KMS-11 (cell line): Measurements from ENCODE around the gene SNX22.

Source experiments
- H2AFZ ChIP-seq: fragments of 200-600 bp; sonication (generic); 2 replicates; pipeline ENCODE4 v1.6.1; 2016; ENCODE audit warnings: antibody characterized with exemption, mixed run types, low read depth
- H3K27ac ChIP-seq: fragments of 200-600 bp; sonication (generic); 2 replicates; pipeline ENCODE4 v1.6.1; 2016; ENCODE audit warnings: mild to moderate bottlenecking, mixed run types
- H3K27me3 ChIP-seq: fragments of 200-600 bp; sonication (generic); 2 replicates; pipeline ENCODE4 v1.6.1; 2017; ENCODE audit warnings: mild to moderate bottlenecking, low read depth, mixed run types, moderate library complexity; ENCODE audit not compliant: insufficient read depth
- H3K36me3 ChIP-seq: fragments of 200-600 bp; sonication (generic); 2 replicates; pipeline ENCODE4 v1.6.1; 2017; ENCODE audit warnings: mild to moderate bottlenecking, mixed run types; ENCODE audit not compliant: insufficient read depth
- H3K4me1 ChIP-seq: fragments of 200-600 bp; sonication (generic); 2 replicates; pipeline ENCODE4 v1.6.1; 2016; ENCODE audit warnings: mild to moderate bottlenecking, low read depth, mixed run types; ENCODE audit not compliant: poor library complexity, severe bottlenecking
- H3K4me2 ChIP-seq: fragments of 200-600 bp; sonication (generic); 2 replicates; pipeline ENCODE4 v1.7.0; 2016; ENCODE audit warnings: mild to moderate bottlenecking, mixed run types
- H3K4me3 ChIP-seq: fragments of 200-600 bp; sonication (generic); IDR thresholded peaks from 2 replicates; pipeline ENCODE4 v1.6.1; 2017; ENCODE audit warnings: low read depth, low read length, mixed read lengths; ENCODE audit not compliant: insufficient read depth
- H3K79me2 ChIP-seq: fragments of 200-600 bp; sonication (generic); 2 replicates; pipeline ENCODE4 v1.6.1; 2016; ENCODE audit warnings: low read depth, mixed run types; ENCODE audit not compliant: insufficient read depth
- H3K9ac ChIP-seq: fragments of 200-600 bp; sonication (generic); 2 replicates; pipeline ENCODE4 v1.6.1; 2016; ENCODE audit warnings: mild to moderate bottlenecking, mixed run types
- H4K20me1 ChIP-seq: fragments of 200-600 bp; sonication (generic); 2 replicates; pipeline ENCODE4 v1.6.1; 2016; ENCODE audit warnings: mild to moderate bottlenecking, mixed run types; ENCODE audit not compliant: insufficient read depth
- TF ChIP-seq, protein P1 (sequence below): fragments of 200-600 bp; sonication (generic); conservative IDR thresholded peaks from 2 replicates; pipeline ENCODE4 v1.6.1; 2017; ENCODE audit warnings: low read depth, mild to moderate bottlenecking, antibody characterized with exemption, low read length, moderate library complexity, mixed read lengths

SNX22 gene

DNA sequence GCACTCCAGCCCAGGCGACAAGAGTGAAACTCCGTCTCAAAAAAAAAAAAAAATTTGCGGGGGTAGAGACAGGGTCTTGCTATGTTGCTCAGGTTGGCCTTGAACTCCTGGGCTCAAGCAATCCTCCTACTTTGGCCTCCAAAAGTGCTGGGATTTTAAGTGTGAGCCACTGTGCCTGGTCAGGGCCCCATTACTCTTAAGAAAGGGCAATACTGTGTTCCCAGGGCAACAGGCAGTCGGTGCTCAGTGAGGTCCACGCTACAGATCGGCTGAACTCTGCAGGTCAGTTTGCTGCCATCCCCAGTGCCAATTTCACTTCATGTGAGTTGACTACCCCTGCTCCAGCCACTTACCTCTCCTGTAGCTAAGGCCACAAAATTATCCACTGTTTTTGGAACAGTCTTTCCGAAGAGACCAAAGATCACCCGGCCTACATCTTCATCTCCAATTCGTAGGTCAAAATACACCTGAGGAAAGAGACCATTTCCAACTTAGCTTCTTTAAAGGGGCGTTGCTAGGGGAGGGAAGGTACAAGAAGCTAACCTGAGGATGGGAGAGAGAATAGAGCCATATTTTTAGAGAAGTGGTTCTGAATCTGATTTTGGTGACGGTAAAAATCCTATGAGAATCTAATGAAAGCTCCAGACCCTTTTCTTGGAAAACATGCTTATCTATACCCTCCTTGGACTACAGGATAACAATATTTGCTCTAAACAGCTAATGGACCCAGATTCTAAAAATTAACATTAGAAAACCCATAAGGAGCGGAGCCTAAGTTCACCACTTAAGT, 10.4 kb downstream of the SNX22 start:
- Histone ChIP-seq H3K4me3 (no peak overlapping the region), H2AFZ (no peak overlapping the region), H3K4me1 (peaks cover 27% of the 10 kb centered on the region), H3K36me3 (no peaks in the 10 kb centered on the region; the same call in 1 of the 2 replicates), H3K27me3 (no peaks in the 10 kb centered on the region), H3K4me2 (peak overlapping the region; percentile 92), H3K27ac (peak overlapping the region; percentile 43), H3K9ac (peak overlapping the region; percentile 77), H4K20me1 (no peaks in the 10 kb centered on the region), H3K79me2 (peaks cover 25% of the 10 kb centered on the region)
- TF ChIP-seq, protein P1, sequence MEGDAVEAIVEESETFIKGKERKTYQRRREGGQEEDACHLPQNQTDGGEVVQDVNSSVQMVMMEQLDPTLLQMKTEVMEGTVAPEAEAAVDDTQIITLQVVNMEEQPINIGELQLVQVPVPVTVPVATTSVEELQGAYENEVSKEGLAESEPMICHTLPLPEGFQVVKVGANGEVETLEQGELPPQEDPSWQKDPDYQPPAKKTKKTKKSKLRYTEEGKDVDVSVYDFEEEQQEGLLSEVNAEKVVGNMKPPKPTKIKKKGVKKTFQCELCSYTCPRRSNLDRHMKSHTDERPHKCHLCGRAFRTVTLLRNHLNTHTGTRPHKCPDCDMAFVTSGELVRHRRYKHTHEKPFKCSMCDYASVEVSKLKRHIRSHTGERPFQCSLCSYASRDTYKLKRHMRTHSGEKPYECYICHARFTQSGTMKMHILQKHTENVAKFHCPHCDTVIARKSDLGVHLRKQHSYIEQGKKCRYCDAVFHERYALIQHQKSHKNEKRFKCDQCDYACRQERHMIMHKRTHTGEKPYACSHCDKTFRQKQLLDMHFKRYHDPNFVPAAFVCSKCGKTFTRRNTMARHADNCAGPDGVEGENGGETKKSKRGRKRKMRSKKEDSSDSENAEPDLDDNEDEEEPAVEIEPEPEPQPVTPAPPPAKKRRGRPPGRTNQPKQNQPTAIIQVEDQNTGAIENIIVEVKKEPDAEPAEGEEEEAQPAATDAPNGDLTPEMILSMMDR: no peak

DNA sequence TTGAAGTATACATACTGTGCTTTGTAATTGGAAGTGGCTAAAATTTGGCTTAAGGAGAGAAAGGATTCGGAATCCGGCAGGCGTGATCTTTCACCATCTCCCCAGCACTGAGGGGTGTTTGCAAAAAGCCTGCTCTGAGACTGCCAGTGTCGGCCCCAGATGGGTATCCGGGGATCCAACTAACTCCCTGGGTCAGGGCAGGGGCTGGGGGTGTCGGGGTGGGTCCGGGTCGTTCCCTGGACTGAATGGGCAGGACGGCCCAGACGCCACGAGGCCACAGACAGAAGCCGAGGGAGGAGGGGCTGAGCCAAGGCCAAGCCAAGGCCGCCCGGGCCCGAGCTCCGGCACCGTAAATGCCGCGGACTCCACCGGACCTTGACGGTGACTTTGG, 10.9 kb downstream of the SNX22 start:
- H3K27me3 ChIP-seq: no peaks in the 10 kb centered on the region
- TF ChIP-seq, protein P1: no peak
- no peaks in the 10 kb centered on the region for H4K20me1 ChIP-seq
- H3K36me3 ChIP-seq: no peaks in the 10 kb centered on the region; the same call in 1 of the 2 replicates
- peaks cover 25% of the 10 kb centered on the region for H3K79me2 ChIP-seq
- H2AFZ ChIP-seq: no peak overlapping the region
- peak overlapping the region; percentile 43 for H3K27ac ChIP-seq
- H3K4me2 ChIP-seq: peak overlapping the region; percentile 92
- no peak overlapping the region for H3K4me3 ChIP-seq
- H3K9ac ChIP-seq: peak overlapping the region; percentile 77
- peaks cover 27% of the 10 kb centered on the region for H3K4me1 ChIP-seq

DNA sequence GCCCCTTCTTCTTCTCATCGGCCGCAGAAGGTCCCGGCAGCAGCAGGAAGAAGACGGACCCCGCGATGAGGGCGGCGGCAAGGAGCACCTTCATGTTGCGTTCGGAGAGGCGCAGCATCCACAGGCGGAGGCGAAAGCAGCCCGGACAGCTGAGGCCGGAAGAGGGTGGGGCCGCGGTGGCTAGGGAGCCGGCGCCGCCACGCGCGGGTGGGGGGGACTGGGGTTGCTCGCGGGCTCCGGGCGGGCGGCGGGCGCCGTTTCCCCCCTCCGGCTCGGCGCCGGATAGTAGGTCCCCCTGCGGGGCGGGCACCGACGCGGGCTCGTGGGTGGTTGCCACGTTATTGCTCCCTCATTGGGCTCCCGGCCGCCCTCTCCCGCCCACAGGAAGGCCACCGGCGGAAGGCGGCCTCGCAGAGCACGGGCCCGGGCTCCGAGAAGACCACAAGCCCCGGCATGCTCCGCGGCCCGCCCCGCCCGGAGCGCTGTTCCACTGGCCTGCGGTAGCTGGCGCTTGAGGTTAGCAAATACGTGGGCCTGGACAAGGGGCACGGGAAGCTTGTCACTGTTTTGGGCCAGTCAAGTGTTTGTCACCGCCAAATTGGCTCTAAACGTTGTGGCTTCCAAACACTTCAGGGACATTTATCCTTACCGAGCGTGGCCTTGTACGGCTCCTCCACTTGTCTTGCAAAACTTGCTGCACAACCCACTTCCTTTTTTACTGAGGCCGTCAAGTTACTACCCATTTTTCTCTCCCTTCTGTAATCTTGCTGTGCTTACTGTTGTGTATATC, 11.5 kb downstream of the SNX22 start, which contains the start of gene PPIB:
TSS of gene PPIB (minus strand) at position 154 of the 790 bp plus-strand sequence. CDS start at position 118, 36 bp downstream.
- H3K79me2 ChIP-seq: peaks cover 25% of the 10 kb centered on the region
- H3K27me3 ChIP-seq: no peaks in the 10 kb centered on the region
- peak within 1 kb of the TSS; percentile 69 for H2AFZ ChIP-seq
- peak within 1 kb of the TSS; percentile 43 for H3K27ac ChIP-seq
- H3K4me2 ChIP-seq: peak within 1 kb of the TSS; percentile 92
- TF ChIP-seq, protein P1: peak; percentile 39; the same call in 1 of the 2 replicates
- H3K4me3 ChIP-seq: no peak within 1 kb of the TSS
- no peaks in the 10 kb centered on the region for H4K20me1 ChIP-seq
- H3K9ac ChIP-seq: peak within 1 kb of the TSS; percentile 77
- H3K36me3 ChIP-seq: no peaks in the 10 kb centered on the region; the same call in 1 of the 2 replicates
- H3K4me1 ChIP-seq: peaks cover 27% of the 10 kb centered on the region

DNA sequence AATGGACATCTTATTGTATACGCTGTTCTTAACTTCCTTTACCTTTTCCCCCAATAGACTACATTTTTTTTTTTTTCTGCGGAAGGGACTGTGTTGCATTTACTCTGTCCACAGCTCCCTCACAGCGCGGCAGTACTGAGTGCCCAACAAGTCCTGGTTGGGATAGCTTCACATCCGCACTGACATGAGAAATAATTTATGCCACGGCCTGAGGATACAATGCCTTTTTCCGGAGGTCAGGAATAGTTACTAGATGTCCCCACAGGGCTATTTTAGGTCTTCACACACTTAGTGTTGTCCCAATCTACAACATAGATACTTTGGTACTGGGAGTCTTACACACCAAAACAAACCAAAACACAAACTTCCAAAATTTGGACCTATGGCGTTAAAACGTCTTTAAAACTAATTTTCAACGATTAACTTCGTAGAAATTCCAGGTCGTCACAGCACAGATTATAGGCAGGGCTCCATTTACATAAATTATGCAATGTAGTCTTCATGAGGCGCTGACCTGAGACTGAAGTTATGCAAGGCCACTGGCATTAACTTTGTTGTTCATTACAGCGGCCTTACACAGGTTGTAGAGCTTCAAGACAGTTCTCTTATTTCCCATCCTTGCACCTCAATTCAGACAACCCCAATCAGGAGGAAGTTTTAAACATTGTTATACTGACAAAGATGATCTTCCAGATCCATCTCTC, 12.3 kb downstream of the SNX22 start:
- H3K4me3 ChIP-seq: no peak overlapping the region
- peak overlapping the region; percentile 69 for H2AFZ ChIP-seq
- H3K79me2 ChIP-seq: peaks cover 25% of the 10 kb centered on the region
- no peaks in the 10 kb centered on the region for H4K20me1 ChIP-seq
- H3K4me2 ChIP-seq: peak overlapping the region; percentile 88
- no peaks in the 10 kb centered on the region for H3K27me3 ChIP-seq
- peaks cover 27% of the 10 kb centered on the region for H3K4me1 ChIP-seq
- peak overlapping the region; percentile 18; the same call in 1 of the 2 replicates for H3K9ac ChIP-seq
- H3K27ac ChIP-seq: peak overlapping the region; percentile 43; the same call in 1 of the 2 replicates
- H3K36me3 ChIP-seq: no peaks in the 10 kb centered on the region; the same call in 1 of the 2 replicates
- TF ChIP-seq, protein P1: no peak
